ENCODE data around the gene TOX4. TPM values are rescaled to one million over a fixed set of nuclear protein-coding genes. Genes with fewer than 3 reads are reported as not detected.

The TOX4 gene
- total RNA-seq, 1 experiment from 2014 or later, result 21.2 TPM

Small RNAs within 50 kb of the gene (small RNA-seq; reads per million reads assigned to genes)
- gene RN7SL650P, result 0 reads per million in 2 experiments

Other genes starting within 250 kb of the TOX4 start
- 520 and 523 TPM in 2 replicates for gene HNRNPC, start 207.8 kb upstream of the TOX4 start, total RNA-seq (2014; rRNA removed; shearing (Covaris generic))
- gene RPGRIP1, start 197.1 kb upstream of the TOX4 start, total RNA-seq (2014; rRNA removed; shearing (Covaris generic)), result 0.08 and 0.21 TPM in 2 replicates
- gene SUPT16H, start 93.2 kb upstream of the TOX4 start, total RNA-seq (2014; rRNA removed; shearing (Covaris generic)), result 72.1 and 84.3 TPM in 2 replicates
- gene CHD8, start 21.1 kb upstream of the TOX4 start, total RNA-seq (2014; rRNA removed; shearing (Covaris generic)), result 27.8 and 32.6 TPM in 2 replicates
- gene RAB2B, start 236 bp upstream of the TOX4 start, total RNA-seq (2014; rRNA removed; shearing (Covaris generic)), result 15.5 and 19.9 TPM in 2 replicates
- gene METTL3, start 34.1 kb downstream of the TOX4 start, total RNA-seq (2014; rRNA removed; shearing (Covaris generic)), result 44.5 and 46.8 TPM in 2 replicates
- 0.85 and 1.6 TPM in 2 replicates for gene SALL2, start 49.2 kb downstream of the TOX4 start, total RNA-seq (2014; rRNA removed; shearing (Covaris generic))
- gene OR10G3, start 102.9 kb downstream of the TOX4 start, total RNA-seq (2014; rRNA removed; shearing (Covaris generic)), result not detected in 2 replicates
- not detected in 2 replicates for gene OR10G2, start 157.7 kb downstream of the TOX4 start, total RNA-seq (2014; rRNA removed; shearing (Covaris generic))
- gene OR4E2, start 176.6 kb downstream of the TOX4 start, total RNA-seq (2014; rRNA removed; shearing (Covaris generic)), result not detected in 2 replicates
- not detected in 2 replicates for gene OR4E1, start 196.6 kb downstream of the TOX4 start, total RNA-seq (2014; rRNA removed; shearing (Covaris generic))

Data from SK-MEL-5 (cell line).